Measurements from ENCODE around the gene ATP1B1. TPM values are rescaled to one million over a fixed set of nuclear protein-coding genes. Genes with fewer than 3 reads are reported as not detected.

Gene ATP1B1
- polyA plus RNA-seq, 3 donors, result 527 to 537 (median 530) TPM

GRCh38 chr1:169180174-169180573, 73.7 kb downstream of the ATP1B1 start:
- no peak for DNase-seq (ENCODE audit: low read depth in 3 of 3, low spot score in 2 of 3)
